HepG2 (cell line): ENCODE data around the gene RHAG. TPM values are rescaled to one million over a fixed set of nuclear protein-coding genes. Genes with fewer than 3 reads are reported as not detected.

Experiments
- ATAC-seq: fragments of 200-7000 bp; cut with Tn5 transposase; 3 replicates; pipeline ENCODE4 v1.9.1; 2020; ENCODE audit warnings: mild to moderate bottlenecking, moderate library complexity
- BruUV-seq: library from RNA; stranded (reverse); fragments of 400-500 nt; replicated peaks from 2 replicates; lab custom pipeline; 2021; lab: Mats Ljungman, UMichigan
- CTCF ChIA-PET: fragments of 300-600 bp; formaldehyde crosslinking; extraction: SDS; loops from one replicate; lab custom pipeline; 2021; ENCODE audit warnings: low total read pairs, inconsistent platforms, low intra/inter-chr PET ratio; lab: Yijun Ruan, JAX
- POLR2A ChIA-PET: fragments of 350-600 bp; sonication (Branson Sonifier 250); formaldehyde crosslinking; loops from one replicate; lab custom pipeline; 2020; ENCODE audit warnings: antibody characterized with exemption, inconsistent platforms; lab: Yijun Ruan, JAX
- DNase-seq: peaks from one replicate; pipeline ENCODE4 v3.0.0-alpha.2; 2015; ENCODE audit warnings: low spot score
- FAIRE-seq: peaks from 3 replicates; lab custom pipeline; 2011; peaks lifted over from hg19 to GRCh38; lab: Jason Lieb, UNC
- H2AFZ ChIP-seq: one replicate; pipeline ENCODE4 v1.6.1; 2011; ENCODE audit warnings: low read length, inconsistent platforms
- H3K27ac ChIP-seq: fragments of 300-600 bp; 3 replicates; pipeline ENCODE4 v1.8.0; 2011; ENCODE audit warnings: mixed run types, mild to moderate bottlenecking, mixed read lengths, low read length, inconsistent platforms; ENCODE audit not compliant: insufficient read depth; ENCODE audit errors: extremely low read length
- H3K27me3 ChIP-seq, 2 experiments: fragments of 200-600 bp in 1 of 2; 2 replicates in 1 of 2; 3 replicates in 1 of 2; pipeline versions ENCODE4 v1.6.0 to v1.8.0; 2011; ENCODE audit warnings: low read length in 2 of 2, mild to moderate bottlenecking in 2 of 2, moderate library complexity in 2 of 2, inconsistent platforms in 1 of 2; ENCODE audit not compliant: insufficient read depth in 2 of 2, control insufficient read depth in 1 of 2
- H3K36me3 ChIP-seq, 2 experiments: fragments of 200-600 bp in 1 of 2; replicated peaks in 1 of 2; 2 replicates in 1 of 2; 3 replicates in 1 of 2; pipeline versions ENCODE4 v1.5.1 to v1.8.0; 2011; ENCODE audit warnings: low read length in 2 of 2, inconsistent platforms in 1 of 2; ENCODE audit not compliant: insufficient read depth in 2 of 2, control insufficient read depth in 1 of 2
- H3K4me1 ChIP-seq: 2 replicates; pipeline ENCODE4 v1.5.1; 2012; ENCODE audit warnings: low read length, inconsistent platforms; ENCODE audit not compliant: insufficient read depth
- H3K4me2 ChIP-seq: 2 replicates; pipeline ENCODE4 v1.6.0; 2011; ENCODE audit warnings: low read depth, low read length, inconsistent platforms
- H3K4me3 ChIP-seq, 3 experiments: fragments of 200-600 bp in 1 of 3; sonication (generic), shearing (Covaris generic) in 1 of 3; replicated peaks in 1 of 3; 2 replicates each; pipeline ENCODE4 v1.5.1; 2011 to 2016; ENCODE audit warnings: low read length in 3 of 3, inconsistent platforms in 2 of 3, low read depth in 2 of 3, mild to moderate bottlenecking in 2 of 3, control low read depth in 1 of 3, mixed read lengths in 1 of 3; ENCODE audit not compliant: insufficient read depth in 1 of 3
- H3K79me2 ChIP-seq: one replicate; pipeline ENCODE4 v1.6.1; 2011; ENCODE audit warnings: low read length, inconsistent platforms; ENCODE audit not compliant: insufficient read depth
- H3K9ac ChIP-seq: 2 replicates; pipeline ENCODE4 v1.6.0; 2011; ENCODE audit warnings: mild to moderate bottlenecking, low read depth, low read length, inconsistent platforms; ENCODE audit not compliant: insufficient read depth
- H3K9me3 ChIP-seq: 2 replicates; pipeline ENCODE4 v1.5.1; 2012; ENCODE audit warnings: mild to moderate bottlenecking, low read length
- H4K20me1 ChIP-seq: 2 replicates; pipeline ENCODE4 v1.6.0; 2011; ENCODE audit warnings: inconsistent platforms, mild to moderate bottlenecking, low read length, moderate library complexity; ENCODE audit not compliant: insufficient read depth
- CEBPG ChIP-seq: IDR thresholded peaks from 2 replicates; pipeline ENCODE4 v1.6.1; 2016
- ELK4 ChIP-seq: sonication (generic); formaldehyde crosslinking; IDR thresholded peaks from 2 replicates; pipeline ENCODE4 v1.9.0; 2021; ENCODE audit warnings: missing genetic modification reagents, borderline replicate concordance
- HMGXB3 ChIP-seq: sonication (generic); formaldehyde crosslinking; IDR thresholded peaks from 2 replicates; pipeline ENCODE4 v1.4.0; 2020; ENCODE audit warnings: missing genetic modification reagents, borderline replicate concordance
- IRF2 ChIP-seq: IDR thresholded peaks from 2 replicates; pipeline ENCODE4 v1.6.1; 2018; ENCODE audit warnings: missing genetic modification reagents, missing compliant biosample characterization
- SMAD9 ChIP-seq: sonication (generic); formaldehyde crosslinking; IDR thresholded peaks from 2 replicates; pipeline ENCODE4 v1.5.1; 2020; ENCODE audit warnings: mild to moderate bottlenecking, missing genetic modification reagents
- ZNF256 ChIP-seq: sonication (generic); formaldehyde crosslinking; conservative IDR thresholded peaks from 2 replicates; pipeline ENCODE4 v1.4.0; 2020; ENCODE audit warnings: missing genetic modification reagents
- WGBS: methylation state at CpG from one replicate; pipeline ENCODE4 v1.1.6; 2017; ENCODE audit warnings: low lambda C conversion rate; 5-methylcytosine and 5-hydroxymethylcytosine counted together
- in situ Hi-C: cut with HindIII; loops from 2 replicates; pipeline ENCODE4 v1.10.0; 2017; ENCODE audit warnings: low pct_unique_long_range_greater_than_20kb; ENCODE audit not compliant: extremely low pct_ligation_motif_present
- intact Hi-C: fragments of 100-400 bp; cut with micrococcal nuclease; formaldehyde crosslinking; loops from one replicate; pipeline ENCODE4 v1.10.0; 2022; ENCODE audit not compliant: unreplicated experiment
- polyA plus RNA-seq, 8 experiments: library from polyadenylated mRNA; depleted of rRNA in 3 of 8; stranded (reverse) in 7 of 8; unstranded in 1 of 8; fragments of >200 nt; fragmentation: Illumina TruSeq in 4 of 8; extraction: Trizol in 4 of 8; gene quantifications; 2 replicates each; pipeline versions ENCODE4 v1.2.1 to v1.2.3, GENCODE V29; 2011 to 2016; ENCODE audit warnings: low read depth in 4 of 8, missing spikeins in 1 of 8, mixed read lengths in 1 of 8; ENCODE audit not compliant: insufficient read depth in 1 of 8
- total RNA-seq, 5 experiments: library from RNA; depleted of rRNA; stranded (reverse); fragments of >200 nt; fragmentation: Illumina TruSeq; extraction: Trizol; gene quantifications; 2 replicates each; pipeline ENCODE4 v1.2.3, GENCODE V29; 2016; ENCODE audit warnings: low read depth in 1 of 5

Gene RHAG
- total and polyA plus RNA-seq, 2 of the 13 experiments (the other 11 are each of a cell fraction or from before 2014, with no cell fraction given) = not detected

- no peak overlapping the region for H2AFZ ChIP-seq
- CTCF ChIA-PET = no interaction called here
- FAIRE-seq (no peak), DNase-seq (no peak)
- in situ Hi-C loops = no loop called here
- no peaks in the 10 kb centered on the region for H3K79me2 ChIP-seq
- H3K27ac ChIP-seq = no peak overlapping the region
- POLR2A ChIA-PET = no interaction called here
- H3K27me3 ChIP-seq = no peaks in the 10 kb centered on the region
- 35% methylated on average over 2 of the region's 2 CpGs for WGBS
- H3K9ac ChIP-seq = no peak overlapping the region
- H3K36me3 ChIP-seq = no peaks in the 10 kb centered on the region
- no peak for TF ChIP-seq ZNF256
- TF ChIP-seq SMAD9 (CRISPR knock-in tag) = no peak
- TF ChIP-seq, all 625 proteins: peak for 0
- peaks cover 35% of the 10 kb centered on the region for H3K4me1 ChIP-seq
- H3K4me3 ChIP-seq = no peak overlapping the region
- no peaks in the 10 kb centered on the region for H4K20me1 ChIP-seq
- BruUV-seq = no TSS peak
- no peak overlapping the region for H3K4me2 ChIP-seq
- ATAC-seq = no peak
- no peaks in the 10 kb centered on the region for H3K9me3 ChIP-seq
- intact Hi-C loops = no loop called here
Measured at GRCh38 chr6:49565261-49565660, 71.4 kb downstream of the RHAG start.

- H3K27ac ChIP-seq = no peak overlapping the region
- TF ChIP-seq IRF2 (CRISPR knock-in tag) (no peak), HMGXB3 (CRISPR knock-in tag) (no peak), CEBPG (CRISPR knock-in tag) (0 out of 2 replicates have a peak, but pooled peaks have one; percentile 25), ELK4 (CRISPR knock-in tag) (no peak)
- DNase-seq (peak; percentile 21), ATAC-seq (no peak), FAIRE-seq (no peak)
- H3K4me1 ChIP-seq = peaks cover 28% of the 10 kb centered on the region
- intact Hi-C loops = no loop called here
- ChIA-PET CTCF (no interaction called here), POLR2A (no interaction called here)
- H3K36me3 ChIP-seq = no peaks in the 10 kb centered on the region
- H2AFZ ChIP-seq = no peak overlapping the region
- no peaks in the 10 kb centered on the region for H3K79me2 ChIP-seq
- H3K27me3 ChIP-seq = no peaks in the 10 kb centered on the region
- no TSS peak for BruUV-seq
- no peak overlapping the region for H3K9ac ChIP-seq
- H3K4me3 ChIP-seq = no peak overlapping the region
- WGBS = 19% methylated on average over 1 of the region's 1 CpG
- no peaks in the 10 kb centered on the region for H4K20me1 ChIP-seq
- no peak overlapping the region for H3K4me2 ChIP-seq
- H3K9me3 ChIP-seq = no peaks in the 10 kb centered on the region
- in situ Hi-C loops = no loop called here
Measured at GRCh38 chr6:49564552-49564951, 72.1 kb downstream of the RHAG start.
